Suprapubic skin (tissue), 4 donors: ENCODE results near the gene TCF15.

Experiments used
- CTCF ChIP-seq, 2 donors: fragments of 200-600 bp in 1 of 2; fragments of 450-650 bp in 1 of 2; sonication (generic) in 1 of 2; IDR thresholded peaks; one replicate each; pipeline ENCODE4 v1.5.1; 2016 to 2019; ENCODE audit warnings: antibody characterized with exemption in 2 of 2, mild to moderate bottlenecking in 1 of 2, moderate library complexity in 1 of 2
- EP300 ChIP-seq: sonication (generic); formaldehyde crosslinking; IDR thresholded peaks from one replicate; pipeline ENCODE4 v1.6.1; 2017; ENCODE audit warnings: antibody characterized with exemption
- POLR2A ChIP-seq, 2 donors: fragments of 450-650 bp; IDR thresholded peaks; one replicate each; pipeline ENCODE4 v1.6.1; 2017; ENCODE audit warnings: antibody characterized with exemption in 2 of 2, mild to moderate bottlenecking in 2 of 2, moderate library complexity in 2 of 2
- POLR2AphosphoS5 ChIP-seq, 3 donors: sonication (generic); formaldehyde crosslinking; IDR thresholded peaks; one replicate each; pipeline ENCODE4 v1.6.1; 2017; ENCODE audit warnings: antibody characterized with exemption in 3 of 3

GRCh38 chr20:576156-576555, 34.0 kb downstream of the TCF15 start:
- TF ChIP-seq POLR2A (IDR thresholded peaks at IDR 0.05) (no peak), CTCF (IDR thresholded peaks at IDR 0.05) (no peak), EP300 (no peak), POLR2AphosphoS5 (IDR thresholded peaks at IDR 0.05) (no peak)
